KBM-7 (cell line): ENCODE data around the gene IMPDH1.

Source experiments
- DNase-seq: peaks from one replicate; pipeline ENCODE4 v3.0.0-alpha.2; 2015
- in situ Hi-C: fragments of 300-500 bp; cut with MboI; formaldehyde crosslinking; loops from 2 replicates; pipeline ENCODE4 v1.14.3; 2020; ENCODE audit warnings: low sequenced_read_pairs, low pct_unique_long_range_greater_than_20kb, mixed read lengths

The IMPDH1 gene

GRCh38 chr7:128392446-128393327 is 17.1 kb downstream of the IMPDH1 start:
- in situ Hi-C loops, result no loop called here

DNA sequence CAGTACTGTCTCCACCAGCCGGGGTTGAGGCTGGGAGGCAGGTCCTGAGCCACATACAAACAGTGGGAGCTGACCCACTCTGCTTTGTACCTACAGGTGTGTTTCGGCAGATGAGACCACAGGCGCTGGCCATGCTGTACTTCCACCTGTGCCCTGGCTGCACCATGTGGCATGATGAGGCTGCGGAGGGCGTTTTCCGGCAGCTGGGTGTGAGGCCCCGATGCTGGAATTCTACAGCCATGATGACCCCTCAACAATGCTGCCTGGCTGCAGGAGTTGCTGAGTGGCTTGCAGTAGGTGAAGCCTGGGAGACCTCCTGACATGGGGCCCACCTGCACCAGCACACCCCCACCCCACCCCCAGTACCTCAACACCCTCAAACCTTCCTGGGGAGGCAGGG is 18.0 kb downstream of the IMPDH1 start:
- in situ Hi-C loops, result no loop called here
- DNase-seq, result no peak

More at GRCh38 chr7:128392446-128393327, 17.1 kb downstream of the IMPDH1 start:
- DNase-seq, result no peak

DNA sequence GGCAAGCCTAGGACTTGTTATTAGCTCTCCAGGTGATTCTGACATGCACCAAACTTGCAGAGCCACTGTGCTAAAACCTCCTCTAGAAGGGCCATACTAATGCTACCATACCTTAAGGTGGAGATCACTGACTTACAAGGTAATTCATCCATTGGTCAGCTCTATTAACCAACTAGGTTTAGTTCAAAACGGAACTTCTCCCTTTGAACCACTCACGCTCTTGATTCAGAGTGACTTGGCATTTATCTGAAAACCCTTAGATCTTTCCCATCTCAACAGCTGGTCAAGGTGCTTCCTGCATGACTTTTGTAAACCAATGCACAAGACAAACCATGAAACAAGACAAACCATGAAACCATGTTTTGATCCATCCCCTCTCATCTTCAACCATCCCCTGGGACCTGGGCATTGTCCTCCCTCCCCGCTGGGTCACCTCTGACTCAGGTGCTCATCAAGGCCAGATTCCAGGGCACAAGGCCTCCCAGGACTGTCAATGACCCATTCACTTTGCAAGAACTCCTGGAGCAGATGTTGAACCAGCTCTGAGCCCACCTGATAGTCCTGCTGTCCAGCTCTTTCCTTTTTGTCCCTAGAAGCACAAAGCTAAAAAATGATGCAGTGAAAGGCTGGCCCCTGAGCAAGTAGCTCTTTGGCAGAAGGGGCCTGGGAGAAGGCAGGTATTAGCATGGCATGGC is 18.8 kb downstream of the IMPDH1 start:
- no peak for DNase-seq
- in situ Hi-C loops, result no loop called here

DNA sequence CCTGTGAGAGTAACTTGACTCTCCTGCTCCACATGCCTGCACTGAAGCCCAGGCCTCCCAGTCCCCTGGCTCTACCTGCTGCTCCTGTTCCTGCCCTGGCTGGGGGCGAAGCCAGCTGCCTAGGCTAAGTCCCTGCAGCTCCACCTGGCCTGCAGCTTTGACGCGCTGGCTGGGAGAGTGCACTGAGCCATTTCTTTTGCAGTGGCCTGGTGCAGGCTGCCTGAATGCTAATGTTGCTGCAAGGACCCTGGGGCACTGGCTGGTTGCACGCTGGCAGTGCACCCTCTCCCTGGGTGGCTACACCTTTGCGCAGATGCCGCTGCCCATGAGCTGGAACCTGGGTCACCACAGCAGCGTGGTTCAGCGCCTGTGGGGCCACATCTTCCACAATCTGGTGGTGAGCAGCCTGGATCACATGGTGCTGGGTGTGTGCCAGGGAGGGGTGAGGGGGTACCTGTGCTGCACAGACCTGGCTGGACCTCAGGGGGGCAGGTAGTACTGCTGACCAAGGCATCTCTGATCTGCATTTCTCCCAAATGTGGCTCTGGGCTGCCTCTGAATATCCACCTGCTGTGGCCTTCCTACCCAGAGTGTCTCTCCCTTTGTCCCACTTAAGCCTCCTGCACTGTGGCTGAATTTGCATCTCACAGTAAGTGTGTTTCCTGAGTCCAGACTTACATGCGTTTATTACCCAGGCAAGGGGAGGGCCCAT is 20.0 kb downstream of the IMPDH1 start:
- DNase-seq, result no peak
- in situ Hi-C loops, result no loop called here

- in situ Hi-C loops, result no loop called here
- DNase-seq, result no peak
Observed at GRCh38 chr7:128389085-128389617, 20.6 kb downstream of the IMPDH1 start.

DNA sequence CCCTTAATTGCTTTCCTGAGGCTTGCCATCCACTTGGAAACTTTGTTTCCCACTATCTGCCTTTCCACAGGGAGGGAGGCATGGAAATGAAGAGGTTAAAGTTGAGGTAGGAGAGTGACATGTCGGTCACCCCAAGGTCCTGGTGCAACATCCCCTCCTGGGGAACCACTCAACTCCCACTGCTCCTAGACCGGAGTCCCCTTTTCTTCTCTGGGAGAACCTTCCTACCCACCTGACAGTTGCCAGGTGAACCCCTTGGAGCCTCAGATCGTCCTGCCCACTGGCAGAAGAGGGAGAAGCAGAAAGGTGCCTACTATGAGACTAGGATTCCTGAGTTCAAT is 21.7 kb downstream of the IMPDH1 start:
- in situ Hi-C loops, result no loop called here
- DNase-seq, result no peak

- peak; percentile 87 for DNase-seq
- in situ Hi-C loops, result no loop called here
Observed at GRCh38 chr7:128387216-128388144, 22.3 kb downstream of the IMPDH1 start.

GRCh38 chr7:128385988-128386925 is 23.5 kb downstream of the IMPDH1 start:
- in situ Hi-C loops, result no loop called here
- DNase-seq, result no peak

- in situ Hi-C loops, result no loop called here
- no peak for DNase-seq
Observed at GRCh38 chr7:128384726-128385125, 25.1 kb downstream of the IMPDH1 start.

- DNase-seq, result no peak
- in situ Hi-C loops, result no loop called here
Observed at GRCh38 chr7:128383776-128384175, 26.0 kb downstream of the IMPDH1 start.

GRCh38 chr7:128381161-128381821 is 28.5 kb downstream of the IMPDH1 start:
- in situ Hi-C loops, result no loop called here
- peak; percentile 76 for DNase-seq

DNA sequence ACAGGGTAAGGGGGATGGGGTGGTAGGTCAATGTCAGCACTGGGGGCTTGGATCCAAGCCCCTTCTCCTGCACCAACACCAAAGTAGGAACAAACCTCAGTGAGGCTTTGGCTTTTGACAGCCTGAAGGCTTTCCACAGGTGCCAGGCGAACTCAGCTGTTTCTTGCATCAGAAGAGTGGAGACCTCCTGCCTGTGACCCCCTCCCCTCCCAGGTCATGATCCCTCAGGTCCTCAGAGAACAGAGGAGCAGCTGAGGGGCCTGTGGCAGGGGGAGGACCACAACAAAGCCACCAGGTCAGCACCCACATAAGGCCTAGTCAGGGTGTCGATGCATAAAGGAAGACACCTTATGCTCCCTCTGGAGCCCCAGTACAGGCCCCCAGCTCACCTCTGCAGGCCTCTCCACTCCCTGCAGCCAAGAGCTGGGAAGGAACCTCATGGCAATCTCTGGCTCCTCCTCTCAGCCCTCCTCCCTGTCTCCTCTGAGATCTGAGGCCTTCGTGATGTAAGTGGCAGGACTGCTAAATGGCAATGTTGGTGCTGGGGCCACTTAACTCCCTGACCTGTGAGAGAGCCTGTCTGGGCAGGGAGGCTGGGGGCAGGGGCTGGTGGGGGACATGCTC is 29.2 kb downstream of the IMPDH1 start:
- no peak for DNase-seq
- in situ Hi-C loops, result no loop called here

DNA sequence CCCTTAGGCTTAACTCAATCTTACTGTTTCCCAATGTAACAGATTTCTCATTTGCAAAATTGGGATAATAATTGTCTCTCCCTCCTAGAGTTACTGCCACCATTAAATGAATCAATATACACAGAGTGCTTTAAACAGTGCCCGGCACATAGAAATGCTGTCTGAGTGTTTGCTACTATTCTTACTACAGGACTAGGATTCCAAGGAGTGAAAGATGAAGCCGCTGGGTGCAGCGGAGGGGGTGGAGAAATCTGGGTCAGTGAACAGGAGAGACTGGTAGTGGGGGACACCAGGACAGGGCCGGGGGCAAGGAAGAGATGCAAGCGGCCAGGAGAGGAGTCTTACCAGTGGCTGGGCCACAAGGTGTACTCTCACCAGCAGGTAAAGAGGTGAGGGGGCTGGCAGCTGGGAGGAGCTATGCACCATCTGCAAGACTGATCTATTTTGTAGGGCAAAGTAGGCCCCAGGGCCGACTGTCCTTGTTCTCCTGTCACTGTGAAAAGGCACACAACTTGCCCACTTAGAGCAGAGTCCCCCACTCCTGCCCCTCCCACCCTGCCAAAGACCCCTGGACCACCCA is 29.8 kb downstream of the IMPDH1 start:
- in situ Hi-C loops, result no loop called here
- no peak for DNase-seq

DNA sequence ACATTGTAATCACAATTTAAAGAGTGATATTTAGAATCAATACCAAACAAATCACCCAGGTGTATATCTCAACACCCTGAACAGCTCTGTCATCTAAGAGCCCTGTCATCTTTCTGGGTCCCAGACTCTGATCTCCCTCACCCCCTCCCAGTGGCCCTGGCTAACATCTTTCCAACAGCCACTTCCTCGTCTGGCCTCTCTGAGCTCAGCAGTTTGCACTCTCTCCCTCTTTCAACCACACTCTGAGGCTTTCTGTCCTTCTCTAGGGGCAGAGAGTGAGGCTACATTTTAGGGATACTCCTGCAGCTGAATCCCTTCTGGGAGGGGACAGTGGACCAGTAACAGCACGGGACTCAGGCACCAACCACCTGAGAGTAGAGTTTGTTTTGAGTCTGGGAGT is 31.1 kb downstream of the IMPDH1 start:
- DNase-seq, result no peak
- in situ Hi-C loops, result no loop called here

DNA sequence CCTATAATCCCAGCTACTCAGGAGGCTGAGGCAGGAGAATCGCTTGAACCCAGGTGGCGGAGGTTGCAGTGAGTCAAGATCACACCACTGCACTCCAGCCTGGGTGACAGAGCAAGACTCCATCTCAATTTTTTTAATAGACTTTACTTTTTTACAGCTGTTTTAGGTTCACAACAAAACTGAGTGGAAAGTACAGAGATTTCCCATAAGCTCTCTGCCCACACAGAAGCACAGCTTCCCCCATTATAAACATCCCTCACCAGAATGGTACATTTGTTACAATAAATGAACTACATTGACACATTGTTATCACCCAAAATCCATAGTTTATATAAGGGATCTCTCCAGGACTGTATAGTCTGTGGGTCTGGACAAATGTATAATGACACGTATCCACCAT is 33.7 kb downstream of the IMPDH1 start:
- DNase-seq, result no peak
- in situ Hi-C loops, result no loop called here

GRCh38 chr7:128374041-128374440 is 35.7 kb downstream of the IMPDH1 start:
- in situ Hi-C loops, result no loop called here
- no peak for DNase-seq

GRCh38 chr7:128373606-128374005 is 36.2 kb downstream of the IMPDH1 start:
- in situ Hi-C loops, result no loop called here

More at GRCh38 chr7:128373606-128374005, 36.2 kb downstream of the IMPDH1 start:
- no peak for DNase-seq
